ENCODE data around the gene BCAM.
"Not testable (repeated sequence)": the region's sequence is repeated elsewhere in the genome, so short reads cannot be mapped to it uniquely, and the experiment has no call there.

The BCAM gene

DNA sequence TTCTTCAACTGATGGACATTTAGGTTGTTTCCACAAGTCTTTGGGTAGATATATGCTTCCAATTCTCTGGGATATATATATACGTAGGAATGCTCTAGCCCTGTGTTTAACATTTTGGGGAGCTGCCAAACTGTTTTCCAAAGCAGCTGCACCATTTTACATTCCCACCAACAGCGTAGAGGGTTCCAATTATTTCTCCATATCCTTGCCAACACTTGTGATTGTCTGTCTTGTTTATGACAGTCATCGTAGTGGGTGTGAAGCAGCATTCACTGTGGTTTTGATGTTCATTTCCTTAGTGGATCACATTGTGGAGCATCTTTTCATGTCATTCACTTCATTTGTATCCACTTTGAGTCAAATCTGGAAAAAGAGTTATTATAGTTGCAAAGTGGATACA lies 35.9 kb upstream of the BCAM start:
- no peak overlapping the region for H3K27ac ChIP-seq
- TF ChIP-seq, protein P1, sequence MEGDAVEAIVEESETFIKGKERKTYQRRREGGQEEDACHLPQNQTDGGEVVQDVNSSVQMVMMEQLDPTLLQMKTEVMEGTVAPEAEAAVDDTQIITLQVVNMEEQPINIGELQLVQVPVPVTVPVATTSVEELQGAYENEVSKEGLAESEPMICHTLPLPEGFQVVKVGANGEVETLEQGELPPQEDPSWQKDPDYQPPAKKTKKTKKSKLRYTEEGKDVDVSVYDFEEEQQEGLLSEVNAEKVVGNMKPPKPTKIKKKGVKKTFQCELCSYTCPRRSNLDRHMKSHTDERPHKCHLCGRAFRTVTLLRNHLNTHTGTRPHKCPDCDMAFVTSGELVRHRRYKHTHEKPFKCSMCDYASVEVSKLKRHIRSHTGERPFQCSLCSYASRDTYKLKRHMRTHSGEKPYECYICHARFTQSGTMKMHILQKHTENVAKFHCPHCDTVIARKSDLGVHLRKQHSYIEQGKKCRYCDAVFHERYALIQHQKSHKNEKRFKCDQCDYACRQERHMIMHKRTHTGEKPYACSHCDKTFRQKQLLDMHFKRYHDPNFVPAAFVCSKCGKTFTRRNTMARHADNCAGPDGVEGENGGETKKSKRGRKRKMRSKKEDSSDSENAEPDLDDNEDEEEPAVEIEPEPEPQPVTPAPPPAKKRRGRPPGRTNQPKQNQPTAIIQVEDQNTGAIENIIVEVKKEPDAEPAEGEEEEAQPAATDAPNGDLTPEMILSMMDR (conservative IDR thresholded peaks at IDR 0.05), result no peak

DNA sequence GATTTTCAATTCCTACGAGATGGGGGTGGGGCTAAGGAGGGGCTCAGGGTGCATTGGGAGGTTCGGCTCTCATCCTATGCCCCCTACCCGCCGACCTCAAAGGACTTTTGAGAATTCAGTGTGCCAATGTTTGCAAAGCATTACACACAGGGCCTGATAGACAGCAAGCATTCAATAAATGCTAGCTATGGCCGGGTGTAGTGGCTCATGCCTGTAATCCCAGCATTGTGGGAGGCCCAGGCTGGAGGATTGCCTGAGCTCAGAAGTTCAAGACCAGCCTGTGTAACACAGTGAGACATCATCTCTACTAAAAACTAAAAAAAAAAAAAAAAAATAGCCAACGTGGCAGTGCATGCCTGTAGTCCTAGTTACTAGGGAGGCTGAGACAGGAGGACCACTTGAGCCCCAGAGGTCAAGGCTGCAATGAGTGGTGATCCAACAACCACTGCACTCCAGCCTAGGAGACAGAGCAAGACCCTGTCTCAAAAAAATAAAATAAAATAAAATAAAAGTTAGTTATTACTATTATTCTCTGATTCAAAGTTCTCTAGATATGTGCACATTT lies 33.1 kb upstream of the BCAM start:
- TF ChIP-seq, protein P1 (conservative IDR thresholded peaks at IDR 0.05), result no peak
- no peak overlapping the region for H3K27ac ChIP-seq

DNA sequence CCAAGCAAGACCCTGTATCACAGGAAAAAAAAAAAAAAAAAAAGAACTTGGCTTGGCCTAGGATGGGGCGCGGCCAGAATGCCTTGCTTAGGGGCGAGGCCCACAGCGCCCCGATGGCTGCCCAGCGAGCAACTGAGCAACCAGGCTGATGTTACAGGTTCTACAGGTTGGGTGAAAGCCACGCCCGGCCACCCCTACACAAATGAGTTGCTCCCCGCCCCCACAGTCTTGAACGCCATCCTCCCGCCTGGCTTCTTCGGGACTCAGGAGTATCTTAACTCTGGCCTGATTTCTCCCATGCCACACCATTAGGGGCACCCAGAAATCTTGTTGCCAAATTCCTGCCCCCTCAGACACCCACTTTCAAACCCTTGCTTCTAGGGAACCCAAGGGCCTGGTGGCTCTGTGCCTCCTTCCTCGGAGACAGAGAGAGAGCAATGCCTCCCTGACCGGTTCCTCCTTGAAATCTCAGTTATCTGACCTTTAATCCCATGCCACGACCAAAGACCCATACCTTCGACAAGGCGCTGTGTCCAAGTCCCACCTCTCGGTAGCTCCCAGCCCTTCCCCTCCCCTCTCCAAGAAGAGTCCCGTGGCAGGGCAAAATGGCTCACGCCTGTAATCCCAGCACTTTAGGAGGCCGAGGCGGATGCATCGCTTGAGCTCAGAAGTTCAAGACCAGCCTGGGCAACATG lies 32.4 kb upstream of the BCAM start:
- H3K27ac ChIP-seq, result no peak overlapping the region

GRCh38 chr19:44777715-44778347 lies 31.1 kb upstream of the BCAM start, which contains the start of gene CBLC:
CBLC (plus strand) TSS chr19:44777890; CDS start chr19:44777932, 42 bp downstream.
- TF ChIP-seq, protein P1 (conservative IDR thresholded peaks at IDR 0.05), result 0 out of 2 replicates have a peak, but pooled peaks have one; percentile 26
- H3K27ac ChIP-seq, result peak within 1 kb of the TSS; percentile 54; the same call in 1 of the 2 replicates

More for the DNA sequence above, 32.4 kb upstream of the BCAM start:
- TF ChIP-seq, protein P1 (conservative IDR thresholded peaks at IDR 0.05), result no peak

GRCh38 chr19:44779150-44779549 lies 29.8 kb upstream of the BCAM start:
- no peak overlapping the region for H3K27ac ChIP-seq
- TF ChIP-seq, protein P1 (conservative IDR thresholded peaks at IDR 0.05), result no peak

- not testable (repeated sequence) for H3K27ac ChIP-seq
Observed at GRCh38 chr19:44781694-44782093, 27.2 kb upstream of the BCAM start.

- H3K27ac ChIP-seq, result peak overlapping the region; percentile 18
- TF ChIP-seq, protein P1 (conservative IDR thresholded peaks at IDR 0.05), result no peak
Observed at GRCh38 chr19:44782729-44783128, 26.2 kb upstream of the BCAM start.

All from VCaP (cell line).